ENCODE data around the gene CNTN2.

- TF ChIP-seq EZH2 (IDR thresholded peaks at IDR 0.05; ENCODE audit: low read depth) = no peak
- no peak for TF ChIP-seq CTCF (conservative IDR thresholded peaks at IDR 0.05)
Measured at GRCh38 chr1:205052690-205053089, 9.7 kb downstream of the CNTN2 start.

All from PC-9 (cell line).